ENCODE measurements around the gene NBPF9.
A peak's percentile ranks its signal among the peaks of the same experiment; 100 is the strongest.
"Not testable (repeated sequence)": the region's sequence is repeated elsewhere in the genome, so short reads cannot be mapped to it uniquely, and the experiment has no call there.

NBPF9 gene, protein sequence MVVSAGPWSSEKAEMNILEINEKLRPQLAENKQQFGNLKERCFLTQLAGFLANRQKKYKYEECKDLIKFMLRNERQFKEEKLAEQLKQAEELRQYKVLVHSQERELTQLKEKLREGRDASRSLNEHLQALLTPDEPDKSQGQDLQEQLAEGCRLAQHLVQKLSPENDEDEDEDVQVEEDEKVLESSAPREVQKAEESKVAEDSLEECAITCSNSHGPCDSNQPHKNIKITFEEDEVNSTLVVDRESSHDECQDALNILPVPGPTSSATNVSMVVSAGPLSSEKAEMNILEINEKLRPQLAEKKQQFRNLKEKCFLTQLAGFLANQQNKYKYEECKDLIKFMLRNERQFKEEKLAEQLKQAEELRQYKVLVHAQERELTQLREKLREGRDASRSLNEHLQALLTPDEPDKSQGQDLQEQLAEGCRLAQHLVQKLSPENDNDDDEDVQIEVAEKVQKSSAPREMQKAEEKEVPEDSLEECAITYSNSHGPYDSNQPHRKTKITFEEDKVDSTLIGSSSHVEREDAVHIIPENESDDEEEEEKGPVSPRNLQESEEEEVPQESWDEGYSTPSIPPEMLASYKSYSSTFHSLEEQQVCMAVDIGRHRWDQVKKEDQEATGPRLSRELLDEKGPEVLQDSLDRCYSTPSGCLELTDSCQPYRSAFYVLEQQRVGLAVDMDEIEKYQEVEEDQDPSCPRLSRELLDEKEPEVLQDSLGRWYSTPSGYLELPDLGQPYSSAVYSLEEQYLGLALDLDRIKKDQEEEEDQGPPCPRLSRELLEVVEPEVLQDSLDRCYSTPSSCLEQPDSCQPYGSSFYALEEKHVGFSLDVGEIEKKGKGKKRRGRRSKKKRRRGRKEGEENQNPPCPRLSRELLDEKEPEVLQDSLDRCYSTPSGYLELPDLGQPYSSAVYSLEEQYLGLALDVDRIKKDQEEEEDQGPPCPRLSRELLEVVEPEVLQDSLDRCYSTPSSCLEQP (N-terminal part only)

DNA sequence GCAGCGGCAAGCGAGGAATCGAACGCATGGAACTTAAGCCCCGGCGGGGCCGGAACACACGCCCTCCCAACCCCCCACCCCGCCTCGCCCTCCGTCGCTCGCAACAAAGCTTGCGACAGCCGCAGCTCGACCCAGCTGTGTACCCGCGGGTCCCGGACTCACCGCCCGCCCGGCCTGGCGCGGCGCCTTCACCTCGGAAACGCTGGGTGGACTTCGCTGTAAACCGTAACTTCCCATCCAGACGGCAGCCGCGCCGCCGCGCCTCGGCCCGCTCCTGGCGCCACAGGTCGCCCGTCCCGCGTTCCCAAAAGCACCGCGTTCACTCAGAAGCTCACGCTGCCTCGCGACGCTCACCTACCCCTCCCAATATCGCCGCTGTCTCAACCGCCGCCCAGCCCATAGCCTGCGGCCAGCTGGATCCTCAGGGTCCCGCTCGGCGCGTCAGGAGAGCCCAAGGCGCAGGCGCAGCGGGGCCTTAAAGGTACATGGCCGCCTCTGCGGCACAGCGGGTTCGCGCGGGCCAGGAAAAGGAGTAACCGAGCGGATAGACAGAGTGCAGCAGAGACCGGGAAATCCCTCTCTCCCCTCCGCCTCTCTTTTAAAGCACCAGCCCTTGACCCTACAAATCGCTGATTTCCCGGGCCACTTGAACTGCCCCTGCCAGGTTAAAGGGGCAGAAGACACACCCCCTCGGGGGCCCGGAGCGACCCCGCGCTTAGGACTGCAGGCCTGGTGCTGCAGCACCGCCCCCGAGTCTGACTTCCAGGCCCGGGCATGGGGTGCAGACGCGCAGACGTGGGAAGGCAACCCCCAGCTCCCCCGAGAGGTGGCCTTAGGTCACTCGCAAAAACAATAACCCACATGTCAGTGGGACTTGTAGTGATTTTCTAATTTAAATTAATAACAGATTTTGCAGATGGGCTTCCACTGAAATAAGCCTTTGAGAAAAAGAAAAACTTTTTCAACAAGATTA lies at the start of gene NBPF9:
TSS of gene NBPF9 (minus strand) at position 443 of the 973 bp plus-strand sequence. CDS start 21,412 bp downstream, outside the sequence.
- DNase-seq (ENCODE audit: low read depth): peak; percentile 14

DNA sequence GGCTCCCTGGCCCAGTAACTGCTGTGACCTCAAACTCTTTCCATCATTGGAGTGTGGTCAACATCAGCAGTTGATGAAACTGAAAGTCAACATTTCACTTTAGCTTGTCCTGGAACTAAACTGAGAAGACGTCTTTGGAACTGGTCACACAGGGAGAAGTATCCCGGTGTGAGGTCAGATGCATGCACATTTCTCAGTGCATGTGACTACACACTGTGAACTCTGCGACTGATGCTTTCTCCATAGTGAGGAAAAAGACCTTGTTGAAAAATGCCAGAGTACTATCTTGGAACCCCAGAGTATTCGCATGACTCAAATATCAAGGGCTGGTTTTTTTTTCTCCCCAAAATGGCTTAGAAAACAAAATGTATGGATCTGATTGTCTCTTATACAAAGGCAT lies 46.6 kb upstream of the NBPF9 start:
- DNase-seq (ENCODE audit: low read depth): not testable (repeated sequence)

DNA sequence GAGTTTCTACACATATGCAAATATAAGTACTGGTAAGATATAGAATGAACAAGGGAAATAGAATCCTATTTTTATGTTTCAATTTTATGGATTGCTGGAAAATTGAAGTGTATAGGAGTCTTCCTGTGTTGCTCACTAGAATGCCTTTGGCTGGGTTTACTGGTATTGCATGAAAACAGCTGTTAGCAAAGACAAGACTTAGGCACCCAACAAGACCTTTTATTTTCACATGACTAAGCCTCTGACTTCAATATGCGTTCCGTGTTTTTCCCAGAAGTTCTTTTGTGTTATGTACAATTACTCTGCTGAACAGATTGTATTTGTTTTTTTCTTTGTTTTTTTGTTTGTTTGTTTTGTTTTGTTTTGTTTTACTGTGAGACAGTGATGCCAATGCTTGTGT lies 34.2 kb upstream of the NBPF9 start:
- DNase-seq (ENCODE audit: low read depth): not testable (repeated sequence)

DNA sequence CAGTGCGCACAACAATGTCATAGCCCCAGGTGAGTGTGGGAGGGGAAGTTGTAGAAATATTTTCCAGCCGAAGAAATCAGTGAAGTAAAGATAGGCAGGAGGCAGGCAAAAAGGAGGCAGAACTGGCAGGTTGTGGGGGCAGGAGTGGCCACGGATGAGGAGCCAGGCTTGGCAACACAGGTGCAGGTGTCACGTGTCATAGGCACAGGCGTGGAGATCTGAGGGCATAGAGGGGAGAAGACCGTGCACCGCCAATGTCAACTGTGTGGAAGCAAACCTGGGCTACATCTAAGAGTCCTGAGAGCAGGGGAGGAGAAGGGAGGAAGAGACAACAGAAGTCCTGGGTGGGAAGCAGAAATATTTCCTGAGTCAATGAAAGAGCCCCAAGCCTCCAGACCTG lies 27.6 kb upstream of the NBPF9 start:
- DNase-seq (ENCODE audit: low read depth): not testable (repeated sequence)

DNA sequence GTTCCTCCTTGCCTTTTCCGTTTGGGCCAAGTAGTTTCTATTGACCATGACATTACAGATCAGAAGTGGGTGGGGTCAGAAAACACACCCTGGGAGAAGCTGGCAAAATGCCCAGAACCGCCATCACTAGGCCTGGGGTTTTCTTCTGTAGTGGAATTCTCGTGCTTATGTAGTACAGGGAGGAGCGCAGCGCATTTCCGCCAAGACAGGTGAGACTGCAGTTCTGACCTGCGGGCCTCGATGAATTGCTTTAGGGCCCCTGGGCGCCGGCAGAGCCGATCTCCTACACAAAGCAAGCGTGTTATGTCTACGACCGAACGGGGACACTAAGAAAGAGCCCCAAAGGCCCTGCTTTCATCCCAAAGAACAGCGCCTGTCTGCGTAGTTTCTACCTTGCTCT lies 25.9 kb upstream of the NBPF9 start:
- DNase-seq (ENCODE audit: low read depth): not testable (repeated sequence)

DNA sequence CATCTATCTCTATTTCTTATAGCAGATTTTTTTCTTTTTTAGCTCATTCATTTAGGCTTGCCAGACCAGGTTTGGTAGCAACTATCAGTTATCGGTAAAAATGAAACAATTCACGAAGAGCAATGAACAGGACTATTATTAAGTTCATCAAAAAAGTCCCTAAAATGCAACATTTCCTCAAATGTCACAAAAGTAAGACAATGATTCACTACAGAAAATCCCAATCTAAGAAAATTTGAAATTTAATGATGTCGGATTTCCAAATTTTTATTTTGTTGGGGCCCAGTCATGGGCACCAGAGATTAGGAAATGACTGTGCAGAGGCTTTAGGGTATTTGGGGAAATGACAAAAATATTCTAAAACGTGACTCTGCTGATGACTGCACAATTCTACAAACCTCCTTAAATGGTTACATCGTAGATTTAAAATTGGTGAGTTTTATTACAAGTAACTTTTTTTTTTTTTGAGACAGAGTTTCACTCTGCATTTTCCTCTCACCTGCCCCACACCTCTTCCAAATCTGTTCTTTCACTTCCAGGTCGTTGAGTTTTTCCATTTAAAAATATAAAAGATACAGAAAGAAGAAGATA lies 23.3 kb upstream of the NBPF9 start:
- not testable (repeated sequence) for DNase-seq (ENCODE audit: low read depth)

DNA sequence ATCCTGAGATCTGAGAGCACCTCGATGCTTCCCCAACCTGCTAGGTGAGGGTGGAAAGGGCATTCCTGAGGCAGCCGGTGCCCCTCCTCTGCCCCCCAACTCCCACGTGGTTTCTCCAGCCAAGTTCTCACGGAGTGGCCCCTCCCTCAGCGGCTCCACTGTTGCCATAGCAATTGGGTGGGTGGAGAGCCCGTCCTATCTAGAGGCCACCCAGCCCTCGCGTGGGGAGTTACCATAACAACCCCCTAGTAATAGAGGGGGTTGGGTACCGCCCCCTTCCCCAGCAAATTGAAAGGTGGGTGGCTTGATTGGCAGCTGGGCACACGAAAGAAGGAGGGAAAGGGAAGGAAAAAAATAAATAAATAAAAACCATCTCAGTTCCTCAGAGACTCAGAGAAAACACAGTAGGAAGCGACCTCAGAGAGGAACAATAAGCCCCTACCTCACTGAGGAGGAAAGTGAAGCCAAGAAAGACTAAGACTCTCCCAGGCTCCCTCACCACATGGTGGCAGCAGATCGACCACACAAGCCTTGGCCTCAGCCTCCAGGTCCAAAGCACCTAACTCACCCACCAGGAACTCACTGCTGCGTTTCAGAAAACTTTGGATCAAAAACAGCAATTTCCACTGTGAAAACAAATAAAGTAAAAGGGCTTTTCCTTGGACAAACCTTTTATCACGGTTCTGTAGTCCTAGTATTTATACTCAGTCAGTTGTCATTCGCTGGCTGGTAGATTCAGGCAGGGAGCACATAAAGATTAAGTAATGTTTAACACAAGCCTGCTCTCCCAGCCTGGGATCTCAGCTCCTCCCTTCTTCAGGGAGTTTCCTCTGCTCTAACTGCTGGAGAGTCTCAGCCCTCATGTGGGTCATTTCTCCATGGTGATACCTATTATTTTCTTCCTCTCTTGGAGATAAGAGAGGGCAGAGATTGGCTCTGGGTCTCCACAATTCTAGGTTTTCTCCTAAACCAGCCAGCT lies 20.9 kb upstream of the NBPF9 start:
- not testable (repeated sequence) for DNase-seq (ENCODE audit: low read depth)

DNA sequence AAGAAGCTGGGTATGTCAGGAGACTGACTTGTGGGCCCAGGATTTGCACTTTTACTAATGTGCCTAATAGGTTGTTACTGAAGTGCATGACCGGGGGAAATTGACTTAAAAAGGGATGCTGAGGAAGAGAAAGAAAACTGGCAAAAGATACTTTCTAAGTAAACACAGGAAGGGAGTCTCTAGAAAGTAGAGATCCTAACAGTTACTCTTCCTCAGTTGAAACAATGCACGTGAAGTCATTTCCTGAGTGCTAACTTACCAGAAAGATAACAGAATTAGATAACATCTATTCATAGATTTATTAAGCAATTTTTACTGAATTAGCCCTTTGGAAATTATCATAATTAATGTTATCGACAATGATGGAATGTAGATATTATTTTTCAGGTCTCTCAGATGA lies 9.5 kb upstream of the NBPF9 start:
- not testable (repeated sequence) for DNase-seq (ENCODE audit: low read depth)

DNA sequence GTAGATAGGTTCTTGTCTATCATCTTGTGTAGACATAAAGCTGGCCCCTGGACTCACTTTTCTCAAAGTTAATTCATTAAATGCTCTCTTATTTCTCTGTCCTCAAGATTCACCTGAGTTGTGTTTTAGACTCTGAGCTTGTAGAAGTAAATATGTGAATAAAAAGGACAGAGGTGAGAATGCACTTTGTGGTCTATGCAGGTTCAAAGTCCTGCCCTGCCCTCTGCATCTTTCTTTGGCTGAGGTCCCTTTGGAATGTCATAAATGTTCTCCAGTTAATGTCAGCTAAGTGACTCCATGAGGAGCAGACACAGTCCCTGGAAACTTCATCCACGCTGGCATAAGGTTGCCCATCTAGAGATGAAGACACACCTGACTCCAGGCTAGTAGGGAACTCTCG lies 7.0 kb upstream of the NBPF9 start:
- not testable (repeated sequence) for DNase-seq (ENCODE audit: low read depth)

DNA sequence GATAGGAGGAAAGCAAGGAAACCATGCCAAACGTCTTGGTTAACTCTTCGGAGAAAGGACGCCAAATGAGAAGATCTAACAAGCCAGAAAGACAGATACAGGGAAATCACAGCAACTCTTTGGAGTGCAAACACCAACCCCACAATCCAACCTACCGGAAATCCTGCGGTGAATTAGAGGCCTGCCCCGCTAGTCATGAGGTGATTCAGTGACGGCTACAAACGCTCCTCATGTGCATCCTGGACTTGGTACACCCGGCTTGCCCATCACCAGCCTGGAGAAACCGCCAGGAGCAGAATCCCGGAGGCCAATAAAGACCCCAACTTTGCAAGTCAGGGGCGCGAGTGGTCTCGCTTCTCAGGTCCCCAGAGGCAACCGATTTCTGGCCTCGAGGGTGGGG lies 777 bp downstream of the NBPF9 start:
- not testable (repeated sequence) for DNase-seq (ENCODE audit: low read depth)

DNA sequence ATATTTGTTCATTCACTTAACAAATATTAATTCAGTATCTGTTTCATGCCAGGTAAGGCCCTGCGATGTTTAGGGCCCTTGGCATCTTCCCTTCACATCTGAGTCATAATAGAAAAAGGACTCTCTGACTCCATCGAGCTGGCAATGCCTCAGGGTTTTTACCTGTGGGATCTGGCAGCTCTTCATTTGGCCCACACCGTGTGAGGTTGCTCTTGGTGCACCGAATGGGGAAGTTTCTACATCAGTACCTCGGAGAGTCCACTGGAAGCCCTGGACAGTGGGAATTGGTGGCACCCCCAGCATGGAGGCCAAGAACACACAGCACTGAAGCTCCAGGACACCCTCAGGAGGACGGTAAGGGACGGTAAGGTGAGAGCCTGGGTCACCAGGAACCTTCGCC lies 5.1 kb downstream of the NBPF9 start:
- not testable (repeated sequence) for DNase-seq (ENCODE audit: low read depth)

DNA sequence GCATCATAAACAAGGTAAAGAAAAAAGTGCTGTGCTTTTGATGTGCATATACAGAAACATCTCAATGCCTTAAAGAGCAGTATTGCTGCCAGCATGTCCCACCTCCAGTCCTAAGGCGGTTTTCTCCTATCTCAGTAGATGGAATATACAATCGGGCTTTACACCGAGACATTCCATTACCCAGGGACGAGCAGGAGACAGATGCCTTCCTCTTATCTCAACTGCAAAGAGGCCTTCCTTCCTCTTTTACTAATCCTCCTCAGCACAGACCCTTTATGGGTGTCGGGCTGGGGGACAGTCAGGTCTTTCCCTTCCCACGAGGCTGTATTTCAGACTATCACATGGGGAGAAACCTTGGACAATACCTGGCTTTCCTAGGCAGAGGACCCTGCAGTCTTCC lies 10.2 kb downstream of the NBPF9 start:
- DNase-seq (ENCODE audit: low read depth): not testable (repeated sequence)

DNA sequence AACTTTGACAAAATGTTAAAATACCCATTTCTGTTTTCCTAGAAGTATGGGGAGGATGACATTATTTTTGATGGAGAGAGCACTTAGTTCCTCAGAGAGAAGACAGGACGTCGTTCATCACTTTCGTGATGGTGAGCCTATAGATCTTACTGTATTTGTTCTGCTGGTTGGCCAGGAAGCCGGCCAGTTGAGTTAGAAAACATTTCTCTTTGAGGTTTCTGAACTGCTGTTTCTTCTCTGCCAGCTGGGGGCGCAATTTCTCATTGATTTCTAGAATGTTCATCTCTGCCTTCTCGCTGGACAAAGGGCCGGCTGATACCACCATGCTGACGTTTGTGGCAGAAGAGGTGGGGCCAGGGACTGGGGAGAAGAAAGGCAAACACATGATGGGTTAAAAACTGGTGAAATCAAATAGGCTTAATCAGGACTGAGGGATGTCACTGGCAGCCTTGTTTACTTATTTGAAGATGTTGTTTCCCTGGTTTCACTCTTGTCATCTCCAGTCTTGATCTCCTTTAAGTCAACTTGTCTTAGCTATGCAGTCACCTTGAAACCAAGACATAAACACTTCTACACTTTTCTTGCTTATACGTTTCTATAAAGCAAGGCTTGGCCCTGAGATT lies 27.7 kb downstream of the NBPF9 start:
- not testable (repeated sequence) for DNase-seq (ENCODE audit: low read depth)

DNA sequence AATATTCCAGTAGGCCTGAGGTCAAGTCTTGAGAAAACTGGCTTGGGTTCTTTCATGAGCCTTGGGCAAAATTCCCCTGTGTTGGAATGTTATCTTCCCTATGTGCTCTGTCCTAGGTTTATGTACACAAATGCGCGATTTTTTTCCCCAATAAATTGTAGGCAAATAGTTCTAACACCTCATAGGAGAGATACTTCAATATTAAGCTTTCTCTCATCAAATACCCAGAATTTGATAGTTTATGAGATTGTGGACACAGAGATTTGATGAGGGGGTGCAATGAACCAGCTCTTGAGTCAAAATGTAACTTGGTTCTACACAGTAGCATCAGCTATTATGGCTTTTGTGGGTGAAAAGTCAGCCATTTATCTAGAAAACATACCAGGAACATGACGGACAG lies 38.7 kb downstream of the NBPF9 start:
- DNase-seq (ENCODE audit: low read depth): not testable (repeated sequence)

DNA sequence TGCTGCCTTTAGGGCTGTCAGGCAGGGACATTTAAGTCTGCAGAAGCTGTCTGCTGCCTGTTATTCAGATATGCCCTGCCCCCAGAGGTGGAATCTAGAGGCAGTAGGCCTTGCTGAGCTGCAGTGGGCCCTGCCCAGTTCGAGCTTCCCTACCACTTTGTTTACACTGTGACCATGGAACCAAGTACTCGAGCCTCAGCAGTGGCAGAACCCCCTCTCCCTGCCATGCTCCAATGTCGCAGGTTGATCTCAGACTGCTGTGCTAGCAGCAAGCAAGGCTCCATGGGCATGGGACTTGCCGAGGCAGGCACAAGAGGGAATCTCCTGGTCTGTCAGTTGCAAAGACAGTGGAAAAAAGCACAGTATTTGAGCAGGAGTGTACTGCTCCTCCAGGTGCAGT lies 60.3 kb downstream of the NBPF9 start:
- not testable (repeated sequence) for DNase-seq (ENCODE audit: low read depth)

DNA sequence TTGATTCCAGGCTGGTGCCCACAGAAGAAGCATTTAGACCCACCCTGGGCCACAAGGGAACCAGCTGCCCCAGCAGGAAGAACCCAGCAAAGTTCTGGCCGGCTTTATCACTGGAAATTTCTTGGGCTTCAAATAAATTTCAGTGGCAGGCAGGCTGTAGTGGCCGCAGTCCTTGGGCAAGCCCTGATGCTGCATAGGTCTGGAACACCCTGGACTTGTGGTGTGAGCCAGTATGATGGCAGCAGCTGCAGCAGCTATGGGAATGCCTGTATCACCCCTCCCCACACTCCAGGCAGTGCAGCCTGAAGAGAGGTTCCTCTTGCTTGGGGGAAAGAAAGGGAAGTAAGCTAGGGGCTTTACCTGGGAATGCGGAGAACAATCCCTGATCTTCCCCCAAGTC lies 69.4 kb downstream of the NBPF9 start:
- not testable (repeated sequence) for DNase-seq (ENCODE audit: low read depth)

DNA sequence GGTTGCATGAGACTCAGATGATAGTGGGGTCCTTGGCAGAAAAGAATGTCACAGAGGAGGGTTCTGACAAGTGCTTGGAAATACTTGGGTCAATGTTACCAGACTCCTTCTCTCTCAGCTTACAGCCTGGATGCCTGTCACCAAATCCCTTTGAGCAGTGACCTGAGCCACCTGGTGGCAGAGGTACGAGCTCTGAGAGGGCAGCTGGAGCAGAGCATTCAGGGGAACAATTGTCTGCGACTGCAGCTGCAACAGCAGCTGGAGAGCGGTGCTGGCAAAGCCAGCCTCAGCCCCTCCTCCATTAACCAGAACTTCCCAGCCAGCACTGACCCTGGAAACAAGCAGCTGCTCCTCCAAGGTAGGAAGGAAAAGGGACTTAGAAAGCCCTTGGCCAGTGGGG lies 79.0 kb downstream of the NBPF9 start:
- not testable (repeated sequence) for DNase-seq (ENCODE audit: low read depth)

DNA sequence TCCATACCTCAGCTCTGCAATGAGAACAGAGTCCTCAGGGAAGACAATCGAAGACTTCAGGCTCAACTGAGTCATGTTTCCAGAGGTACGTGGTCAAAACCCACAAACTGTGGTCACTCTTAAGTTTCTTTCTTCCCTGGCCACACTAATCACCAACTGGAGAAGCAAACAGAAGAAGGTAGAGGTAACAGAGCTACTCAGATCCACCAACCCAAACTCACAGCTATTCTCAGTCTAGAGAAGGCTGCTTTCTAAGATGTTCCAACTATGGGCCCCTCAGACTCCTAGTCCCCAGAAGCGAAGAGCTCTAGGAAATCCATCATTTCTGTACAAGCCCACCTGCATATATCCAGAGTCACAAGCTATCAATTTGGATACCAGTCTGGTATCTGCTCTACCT lies 84.8 kb downstream of the NBPF9 start:
- DNase-seq (ENCODE audit: low read depth): not testable (repeated sequence)

DNA sequence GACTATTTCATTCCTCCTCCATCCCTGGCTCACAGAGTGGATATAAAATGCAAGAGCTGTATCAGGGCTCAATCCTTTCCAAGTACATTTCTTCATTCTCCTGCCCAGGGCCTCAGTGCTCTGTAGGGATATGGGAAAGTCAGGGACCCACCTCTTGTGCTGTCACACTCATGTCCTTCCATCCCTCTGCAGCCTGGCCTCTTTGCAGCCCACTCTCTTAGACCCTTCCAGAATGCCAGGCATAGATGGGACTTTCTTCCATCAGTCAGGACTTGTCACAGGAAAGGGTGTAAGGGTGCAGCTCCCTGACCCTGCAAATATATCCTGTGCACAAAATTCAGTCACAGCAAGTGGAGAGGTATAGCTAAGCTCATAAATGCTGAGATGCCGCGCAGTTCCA lies 86.7 kb downstream of the NBPF9 start:
- DNase-seq (ENCODE audit: low read depth): not testable (repeated sequence)
